Right lung (tissue), 10 donors: ENCODE measurements around the gene GJC2. TPM values are rescaled to one million over a fixed set of nuclear protein-coding genes. Genes with fewer than 3 reads are reported as not detected.
A peak's percentile ranks its signal among the peaks of the same experiment; 100 is the strongest.
"Not testable (repeated sequence)": the region's sequence is repeated elsewhere in the genome, so short reads cannot be mapped to it uniquely, and the experiment has no call there.

Experiments used
- DNase-seq, 2 donors: peaks; one replicate each; pipeline ENCODE4 v3.0.0-alpha.2; 2013
- long read RNA-seq, 8 donors: transcript quantifications; one replicate each; lab custom pipeline, GENCODE V29; 2026
- polyA plus RNA-seq, 5 donors: library from polyadenylated mRNA; unstranded; fragments of 120-200 nt; gene quantifications; one replicate each; pipeline versions ENCODE4 v1.2.1 to v1.2.3, GENCODE V29; 2013; ENCODE audit warnings: inconsistent platforms in 1 of 5, low replicate concordance in 1 of 5; ENCODE audit not compliant: insufficient read length in 5 of 5, insufficient read depth in 1 of 5

GJC2 gene
- polyA plus RNA-seq = 1 to 10 TPM; 2.1 to 4.4 (median 2.6) TPM
- long read RNA-seq, donor 1, partial matches to known transcripts = 0 of 3 reads
- long read RNA-seq, donor 1, other reads (novel, unspliced or antisense) = 0 of 3 reads
- long read RNA-seq, donor 2 = 0 reads
- long read RNA-seq, donor 3, partial matches to known transcripts = 0 of 4 reads
- long read RNA-seq, donor 3, other reads (novel, unspliced or antisense) = 0 of 4 reads
- long read RNA-seq, donor 4 = 0 reads
- long read RNA-seq, donor 5, partial matches to known transcripts = 0 of 3 reads
- long read RNA-seq, donor 5, other reads (novel, unspliced or antisense) = 0 of 3 reads
- long read RNA-seq, donor 6, partial matches to known transcripts = 13 of 15 reads
- long read RNA-seq, donor 6, other reads (novel, unspliced or antisense) = 0 of 15 reads
- long read RNA-seq, donor 7 = 0 reads
- long read RNA-seq, donor 8, partial matches to known transcripts = 0 of 1 reads
- long read RNA-seq, donor 8, other reads (novel, unspliced or antisense) = 0 of 1 reads

DNA sequence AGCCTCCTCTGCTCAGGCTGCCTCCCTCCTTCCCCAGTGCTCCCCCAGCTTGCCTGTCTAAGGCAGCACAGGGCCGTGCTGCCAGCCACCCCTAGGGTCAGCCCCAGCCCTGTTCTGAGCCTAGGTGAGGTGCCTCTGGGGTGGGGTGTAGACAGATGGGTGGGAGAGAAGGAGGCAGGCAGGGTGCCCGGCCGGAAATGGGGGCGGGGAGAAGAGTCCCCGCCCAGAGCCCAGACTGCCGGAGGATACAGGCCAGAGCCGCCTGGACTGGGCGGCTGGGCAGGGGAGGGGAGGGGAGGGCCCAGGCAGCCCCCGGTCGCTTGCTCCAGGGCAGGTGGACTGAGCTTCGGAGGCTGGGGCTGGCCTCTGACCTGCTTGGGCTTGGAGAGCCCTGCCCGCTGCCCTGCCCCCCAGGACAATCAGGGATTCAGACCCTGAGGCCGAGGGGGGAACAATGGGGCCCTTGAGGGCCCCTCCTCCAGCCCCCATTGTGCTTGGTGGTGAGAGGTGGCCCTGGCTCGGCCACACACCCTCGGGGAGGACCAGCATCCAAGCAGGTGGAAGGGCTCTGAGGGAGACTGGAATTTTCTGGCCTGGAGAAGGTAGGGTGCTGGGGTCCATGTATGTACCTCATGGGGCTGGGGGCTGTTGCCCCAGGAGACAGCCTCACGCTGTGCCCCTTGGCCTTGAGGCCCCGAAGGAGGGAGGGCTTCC is at the start of gene GJC2:
TSS of gene GJC2 (plus strand) at position 525 of the 714 bp plus-strand sequence. CDS start 7,829 bp downstream, outside the sequence.
- DNase-seq = peak in 1 of 2 donors; percentile 52

- DNase-seq = no peak
These were observed 48.7 kb upstream of the GJC2 start for GRCh38 chr1:228100822-228101613.

GRCh38 chr1:228101614-228101993 is 48.1 kb upstream of the GJC2 start:
- no peak for DNase-seq

DNA sequence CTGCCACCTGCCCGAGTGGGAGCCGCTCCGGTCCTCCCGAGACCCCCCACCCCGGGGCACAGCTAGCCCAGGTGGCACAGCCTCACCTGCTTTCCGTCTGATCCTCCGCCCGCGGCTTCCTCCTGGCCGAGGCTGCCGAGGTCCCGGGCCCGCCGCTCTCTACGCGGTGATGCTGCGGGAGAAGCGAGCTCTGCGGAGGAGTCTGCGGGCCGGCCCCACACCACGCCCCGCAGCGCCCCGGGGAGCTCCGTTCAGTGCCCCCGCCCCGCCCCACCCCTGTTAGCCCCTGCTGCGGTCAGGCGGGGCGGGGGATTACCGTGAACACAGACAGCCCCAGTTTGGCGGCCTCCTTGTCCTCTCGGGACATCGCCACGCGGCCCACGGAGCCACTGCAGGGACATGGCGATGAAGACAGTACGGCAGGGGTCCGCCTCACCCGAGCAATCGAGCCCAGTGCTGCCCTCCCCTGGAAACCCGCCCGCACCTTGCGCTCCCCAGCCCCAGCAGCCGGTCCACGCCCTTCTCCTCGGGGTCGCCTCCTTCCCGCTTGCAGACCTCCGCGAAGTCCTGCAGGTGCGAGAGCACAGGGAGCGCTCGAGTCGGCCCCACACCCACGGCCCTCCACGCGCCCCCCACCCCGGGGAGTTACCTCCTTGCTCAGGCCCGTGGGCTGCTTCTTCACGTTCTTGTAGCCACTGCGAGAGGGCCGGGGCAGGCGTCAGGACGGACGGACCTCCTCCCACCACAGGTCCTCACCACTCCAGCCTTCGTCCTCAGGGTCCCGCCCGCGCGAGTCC is 47.5 kb upstream of the GJC2 start:
- no peak for DNase-seq

DNA sequence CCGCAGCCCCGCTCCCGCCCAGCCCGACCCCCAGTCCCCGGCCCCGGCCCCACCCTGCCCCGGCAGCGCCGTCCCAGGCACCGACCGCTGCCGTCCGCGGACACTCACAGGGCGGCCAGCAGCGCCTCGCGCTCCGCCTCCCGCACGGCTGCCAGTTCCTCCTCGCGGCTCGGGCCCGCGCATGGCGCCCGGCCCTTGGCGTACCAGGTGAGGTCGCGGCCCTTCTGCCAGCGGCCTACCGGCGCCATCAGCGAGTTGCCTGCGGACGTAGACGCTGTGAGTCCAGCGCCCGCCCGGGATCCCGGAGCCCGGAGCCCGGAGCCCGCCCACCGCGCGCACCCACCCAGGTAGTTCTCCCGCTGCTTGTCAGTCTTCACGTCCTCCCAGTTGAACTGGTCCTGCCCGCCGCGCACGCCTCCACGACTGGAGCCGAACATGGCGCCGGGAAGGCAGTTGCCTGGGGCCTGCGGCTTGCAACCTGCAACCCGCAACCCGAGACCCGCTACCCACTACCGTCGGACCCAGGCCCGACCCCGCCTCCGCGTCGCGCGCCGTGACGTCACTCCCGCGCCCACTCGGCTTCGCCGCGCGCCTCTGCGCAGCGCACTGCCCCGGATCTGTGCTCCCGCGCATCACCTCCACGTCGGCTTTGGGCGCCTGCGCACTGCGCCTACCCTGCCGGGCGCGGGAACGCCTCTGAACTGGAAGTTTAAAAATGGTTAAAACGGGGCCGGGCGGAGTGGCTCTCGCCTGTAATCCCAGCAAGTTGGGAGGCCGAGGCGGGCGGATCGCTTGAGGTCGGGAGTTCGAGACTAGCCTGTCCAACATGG is 46.7 kb upstream of the GJC2 start, which contains the start of gene C1orf35:
TSS of gene C1orf35 (minus strand) at position 535 of the 830 bp plus-strand sequence. CDS start at position 437, 98 bp downstream.
- DNase-seq = peak; percentile 94

GRCh38 chr1:228104526-228105269 is 45.0 kb upstream of the GJC2 start:
- no peak for DNase-seq

- no peak for DNase-seq
These were observed 44.3 kb upstream of the GJC2 start for GRCh38 chr1:228105270-228105995.

- DNase-seq = no peak
These were observed 43.5 kb upstream of the GJC2 start for GRCh38 chr1:228105996-228106799.

GRCh38 chr1:228106800-228107054 is 43.0 kb upstream of the GJC2 start:
- no peak for DNase-seq

DNA sequence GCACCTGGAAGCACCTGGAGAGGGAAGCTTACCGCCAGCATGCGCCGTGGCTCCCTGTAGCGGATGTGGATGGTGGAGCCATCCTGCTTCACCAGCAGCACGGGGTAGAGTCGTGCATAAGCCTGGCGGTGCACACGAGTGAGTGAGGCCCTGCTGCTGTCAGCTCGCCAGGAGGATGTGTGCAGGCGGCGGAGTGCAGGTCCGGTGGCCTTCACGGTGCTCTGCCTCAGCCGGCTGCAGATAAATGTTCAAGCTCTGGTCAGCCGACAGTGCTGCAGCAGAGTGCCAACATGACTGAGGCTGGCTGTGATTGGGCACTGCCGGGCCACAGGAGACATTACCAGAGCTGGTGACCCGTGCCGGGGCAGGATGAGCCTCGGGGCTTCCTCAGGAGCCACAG is 42.1 kb upstream of the GJC2 start:
- DNase-seq = no peak

- no peak for DNase-seq
These were observed 41.6 kb upstream of the GJC2 start for GRCh38 chr1:228108055-228108690.

DNA sequence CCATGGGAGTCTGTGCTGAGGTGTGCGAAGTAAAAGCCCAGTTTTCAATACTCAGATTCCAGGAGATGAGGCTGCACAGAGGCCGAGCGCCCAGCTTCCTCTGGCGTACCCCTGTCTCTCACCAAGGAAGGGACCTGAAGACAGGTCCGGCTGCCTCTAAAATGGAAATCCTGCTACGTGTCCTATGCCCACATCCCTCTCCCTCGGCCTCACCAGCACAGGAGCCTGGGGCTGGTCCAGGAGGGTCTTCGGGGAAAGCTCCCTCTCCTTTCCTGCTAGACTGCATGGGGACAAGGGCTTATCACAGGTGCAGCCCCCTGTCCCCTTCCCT is 41.0 kb upstream of the GJC2 start:
- DNase-seq = no peak

DNA sequence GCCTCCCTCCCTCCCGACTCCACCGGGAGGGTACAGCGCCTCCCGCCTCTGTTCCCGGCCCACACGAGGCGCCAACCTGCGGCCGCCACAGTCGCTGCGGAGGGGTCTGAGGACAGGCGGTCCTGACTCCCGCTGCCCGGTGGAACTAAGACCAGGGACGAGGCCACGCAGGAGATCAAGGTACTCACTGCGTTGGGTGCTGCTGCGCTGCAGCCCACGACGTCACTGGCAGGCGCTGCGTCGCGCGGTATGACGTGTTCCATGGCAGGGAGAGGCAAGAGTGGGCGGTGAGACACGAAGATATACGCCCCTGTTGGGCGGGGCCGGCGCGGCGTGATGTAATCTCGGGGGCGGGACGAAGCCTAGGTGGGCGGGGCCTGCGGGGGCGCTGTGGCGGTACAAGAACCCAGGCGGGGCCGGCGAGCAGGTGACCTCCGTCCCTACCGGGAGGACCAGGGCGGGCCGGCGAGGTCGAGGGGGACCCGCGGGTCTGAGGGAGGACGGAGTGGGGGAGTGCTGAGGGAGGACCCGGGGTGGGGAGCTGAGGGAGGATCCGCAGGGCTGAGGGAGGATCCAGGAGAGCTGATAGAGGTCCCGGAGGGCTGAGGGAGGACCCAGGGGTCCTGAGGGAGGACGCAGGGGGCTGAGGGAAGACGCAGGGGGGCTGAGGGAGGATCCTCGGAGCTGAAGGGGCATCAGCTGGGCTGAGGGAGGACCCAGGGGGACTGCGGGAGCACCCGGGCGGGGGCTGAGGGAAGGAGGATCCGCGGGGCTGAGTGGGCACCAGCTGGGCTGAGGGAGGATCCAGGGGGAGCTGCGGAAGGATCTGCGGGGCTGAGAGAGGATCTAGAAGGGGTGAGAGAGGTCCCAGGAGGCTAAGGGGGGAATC is 40.4 kb upstream of the GJC2 start, which contains the start of gene MRPL55:
TSS of gene MRPL55 (minus strand) at position 227 of the 889 bp plus-strand sequence. CDS start 1,039 bp downstream, outside the sequence.
- peak; percentile 97 to 98 for DNase-seq

- no peak for DNase-seq
These were observed 39.7 kb upstream of the GJC2 start for GRCh38 chr1:228109962-228110488.

GRCh38 chr1:228110556-228110955 is 39.2 kb upstream of the GJC2 start:
- DNase-seq = no peak

GRCh38 chr1:228111315-228111714 is 38.4 kb upstream of the GJC2 start:
- DNase-seq = not testable (repeated sequence)
